Adrenal gland (tissue), 12 donors: ENCODE results near the gene AKR1D1. TPM values are rescaled to one million over a fixed set of nuclear protein-coding genes. Genes with fewer than 3 reads are reported as not detected.
"Not testable (repeated sequence)": the region's sequence is repeated elsewhere in the genome, so short reads cannot be mapped to it uniquely, and the experiment has no call there.

Source experiments
- DNase-seq, 7 donors: peaks; one replicate each; pipeline ENCODE4 v3.0.0-alpha.2; 2019 to 2020
- H3K27ac ChIP-seq, 5 donors: fragments of 200-600 bp; sonication (generic) in 4 of 5; 1 replicate in 3 of 5; 2 replicates in 2 of 5; pipeline versions ENCODE4 v1.5.1 to v1.8.0; 2016 to 2020; ENCODE audit warnings: mild to moderate bottlenecking in 1 of 5
- H3K27me3 ChIP-seq: fragments of 200-600 bp; 2 replicates; pipeline ENCODE4 v1.8.0; 2021
- H3K36me3 ChIP-seq, 2 donors: fragments of 200-600 bp; replicated peaks in 1 of 2; 1 replicate in 1 of 2; 2 replicates in 1 of 2; pipeline versions ENCODE4 v1.5.1 to v1.8.0; 2018 to 2022
- H3K4me1 ChIP-seq, 2 donors: fragments of 200-600 bp; replicated peaks in 1 of 2; 1 replicate in 1 of 2; 2 replicates in 1 of 2; pipeline versions ENCODE4 v1.5.1 to v1.8.0; 2018 to 2021
- H3K4me3 ChIP-seq, 4 donors: fragments of 200-600 bp; sonication (generic) in 3 of 4; one replicate each; pipeline ENCODE4 v1.5.1; 2016 to 2018
- H3K9me3 ChIP-seq, 3 donors: fragments of 200-600 bp; sonication (generic) in 1 of 3; replicated peaks in 1 of 3; 1 replicate in 2 of 3; 2 replicates in 1 of 3; pipeline versions ENCODE4 v1.5.1 to v1.8.0; 2016 to 2021
- POLR2A ChIP-seq, 2 donors: fragments of 450-650 bp; IDR thresholded peaks; one replicate each; pipeline ENCODE4 v1.6.1; 2017; ENCODE audit warnings: antibody characterized with exemption in 2 of 2, mild to moderate bottlenecking in 2 of 2, moderate library complexity in 1 of 2
- WGBS, 4 donors: extraction: QIAGEN DNeasy Blood & Tissue Kit in 2 of 4; methylation state at CpG; one replicate each; pipeline versions ENCODE4 v1.1.5 to v1.1.7; 2013 to 2017; 5-methylcytosine and 5-hydroxymethylcytosine counted together
- intact Hi-C, 2 donors: fragments of 100-400 bp; cut with DNase I; formaldehyde crosslinking; loops; one replicate each; pipeline versions ENCODE4 v1.14.1 to v1.15.0; 2022 to 2023
- polyA plus RNA-seq, 3 donors: library from polyadenylated mRNA; stranded (reverse); fragments of 200-250 nt in 2 of 3; fragments of 350-450 nt in 1 of 3; fragmentation: Illumina TruSeq in 1 of 3; extraction: RNeasy Lipid Tissue Mini Kit (QIAGEN cat#74804) in 1 of 3; gene quantifications; one replicate each; pipeline ENCODE4 v1.2.3, GENCODE V29; 2013 to 2014
- total RNA-seq, 9 donors: library from RNA; depleted of rRNA in 4 of 9; stranded (reverse); fragments of >200 nt in 4 of 9; fragments of 120-200 nt in 1 of 9; fragmentation: NEBNext Ultra II Directional in 1 of 9; extraction: Animal tissue kit (Norgen Biotek cat#: 25700) in 1 of 9; gene quantifications; one replicate each; pipeline versions ENCODE4 v1.1.0 to v1.2.4, GENCODE V29; 2013 to 2023
- TF ChIP-seq, protein P1 (sequence below), 6 experiments: fragments of 450-650 bp in 4 of 6; fragments of 200-600 bp in 2 of 6; sonication (generic) in 1 of 6; IDR thresholded peaks; 1 replicate in 5 of 6; 2 replicates in 1 of 6; pipeline versions ENCODE4 v1.5.1 to v1.8.0; 2016 to 2021; ENCODE audit warnings: antibody characterized with exemption in 6 of 6, mild to moderate bottlenecking in 2 of 6, moderate library complexity in 1 of 6
- donor health status: healthy with polysubstance abuse.
- donor health status: Bipolar disorder and iron deficiency.
- donor health status: DM: yes; HTN: yes; CAD: no.
- donor health status: DM: no; HTN: no; CAD: no.
- donor health status: DM: no; HTN: no; CAD: no.
- donor health status: DM: yes; HTN: yes; CAD: no.

AKR1D1 gene
- total and polyA plus RNA-seq, 12 donors, result 0.17 to 0.31 (median 0.22) TPM; not detected in 8

DNA sequence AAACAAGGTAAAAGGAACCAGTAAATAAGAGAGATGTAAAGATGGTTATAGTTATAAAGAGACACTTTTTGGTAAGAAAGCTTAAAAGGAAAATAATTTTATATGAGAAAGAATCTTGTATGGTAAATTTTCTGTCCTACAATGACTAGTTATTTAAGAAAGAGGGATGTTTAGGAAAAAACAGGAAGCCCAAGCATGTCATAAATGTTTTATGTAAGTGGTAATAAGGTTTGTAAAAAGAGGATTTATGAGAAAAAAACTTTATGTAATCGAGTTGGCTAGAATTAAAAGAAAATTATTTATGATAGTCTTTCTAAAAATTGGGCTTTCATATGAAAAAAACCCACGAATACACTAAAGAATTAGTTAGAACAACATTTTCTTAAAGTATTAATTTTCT is 40.1 kb upstream of the AKR1D1 start:
- Histone ChIP-seq H3K27me3 (no peaks in the 10 kb centered on the region), H3K27ac (no peak overlapping the region), H3K4me3 (no peak overlapping the region), H3K4me1 (peaks cover 4 to 7% of the 10 kb centered on the region in 2 donors), H3K9me3 (no peaks in the 10 kb centered on the region), H3K36me3 (no peaks in the 10 kb centered on the region)
- WGBS, 4 donors, result 50 to 63% (median 61%) methylated on average over 2 of the region's 2 CpGs
- TF ChIP-seq, protein P1, sequence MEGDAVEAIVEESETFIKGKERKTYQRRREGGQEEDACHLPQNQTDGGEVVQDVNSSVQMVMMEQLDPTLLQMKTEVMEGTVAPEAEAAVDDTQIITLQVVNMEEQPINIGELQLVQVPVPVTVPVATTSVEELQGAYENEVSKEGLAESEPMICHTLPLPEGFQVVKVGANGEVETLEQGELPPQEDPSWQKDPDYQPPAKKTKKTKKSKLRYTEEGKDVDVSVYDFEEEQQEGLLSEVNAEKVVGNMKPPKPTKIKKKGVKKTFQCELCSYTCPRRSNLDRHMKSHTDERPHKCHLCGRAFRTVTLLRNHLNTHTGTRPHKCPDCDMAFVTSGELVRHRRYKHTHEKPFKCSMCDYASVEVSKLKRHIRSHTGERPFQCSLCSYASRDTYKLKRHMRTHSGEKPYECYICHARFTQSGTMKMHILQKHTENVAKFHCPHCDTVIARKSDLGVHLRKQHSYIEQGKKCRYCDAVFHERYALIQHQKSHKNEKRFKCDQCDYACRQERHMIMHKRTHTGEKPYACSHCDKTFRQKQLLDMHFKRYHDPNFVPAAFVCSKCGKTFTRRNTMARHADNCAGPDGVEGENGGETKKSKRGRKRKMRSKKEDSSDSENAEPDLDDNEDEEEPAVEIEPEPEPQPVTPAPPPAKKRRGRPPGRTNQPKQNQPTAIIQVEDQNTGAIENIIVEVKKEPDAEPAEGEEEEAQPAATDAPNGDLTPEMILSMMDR (IDR thresholded peaks at IDR 0.05), result no peak
- intact Hi-C loops, result no loop called here
- DNase-seq, result no peak

DNA sequence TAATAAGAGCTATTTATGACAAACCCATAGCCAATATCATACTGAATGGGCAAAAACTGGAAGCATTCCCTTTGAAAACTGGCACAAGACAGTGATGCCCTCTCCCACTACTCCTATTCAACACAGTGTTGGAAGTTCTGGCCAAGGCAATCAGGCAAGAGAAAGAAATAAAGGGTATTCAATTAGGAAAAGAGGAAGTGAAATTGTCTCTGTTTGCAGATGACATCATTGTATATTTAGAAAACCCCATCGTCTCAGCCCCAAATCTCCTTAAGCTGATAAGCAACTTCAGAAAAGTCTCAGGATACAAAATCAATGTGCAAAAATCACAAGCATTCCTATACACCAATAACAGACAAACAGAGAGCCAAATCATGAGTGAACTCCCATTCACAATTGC is 36.2 kb upstream of the AKR1D1 start:
- H3K9me3 ChIP-seq, intact Hi-C loops, H3K27me3 ChIP-seq, H3K27ac ChIP-seq, H3K4me1 ChIP-seq, H3K36me3 ChIP-seq, DNase-seq, H3K4me3 ChIP-seq: not testable (repeated sequence)
- WGBS, 4 donors, result 75 to 92% (median 83%) methylated on average over 1 of the region's 1 CpG

DNA sequence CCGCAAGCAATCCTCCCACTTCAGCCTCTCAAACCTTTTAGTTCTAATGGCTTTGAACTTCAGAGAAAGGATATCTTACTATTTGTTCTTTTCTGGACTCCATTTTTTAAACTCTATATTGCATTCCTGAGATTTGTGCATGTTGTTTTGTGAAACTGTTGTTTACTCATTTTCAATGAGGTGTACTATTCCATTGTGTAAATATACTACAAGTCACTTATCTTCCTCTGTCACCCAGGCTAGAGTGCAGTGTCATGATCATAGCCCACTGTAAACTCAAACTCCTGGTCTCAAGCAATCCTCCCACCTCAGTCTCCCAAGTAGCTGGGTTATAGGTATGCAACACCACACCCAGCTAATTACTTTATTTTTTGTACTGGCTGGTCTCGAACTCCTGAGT is 31.4 kb upstream of the AKR1D1 start:
- no peak overlapping the region for H3K27ac ChIP-seq
- TF ChIP-seq, protein P1 (IDR thresholded peaks at IDR 0.05), result no peak
- TF ChIP-seq POLR2A (IDR thresholded peaks at IDR 0.05), result no peak
- no peaks in the 10 kb centered on the region for H3K4me1 ChIP-seq
- no peaks in the 10 kb centered on the region for H3K9me3 ChIP-seq
- intact Hi-C loops, result no loop called here
- H3K36me3 ChIP-seq, result no peaks in the 10 kb centered on the region
- 88 to 96% (median 95%) methylated on average over 2 of the region's 2 CpGs for WGBS, 4 donors
- H3K4me3 ChIP-seq, result no peak overlapping the region
- DNase-seq, result no peak
- H3K27me3 ChIP-seq, result no peaks in the 10 kb centered on the region

DNA sequence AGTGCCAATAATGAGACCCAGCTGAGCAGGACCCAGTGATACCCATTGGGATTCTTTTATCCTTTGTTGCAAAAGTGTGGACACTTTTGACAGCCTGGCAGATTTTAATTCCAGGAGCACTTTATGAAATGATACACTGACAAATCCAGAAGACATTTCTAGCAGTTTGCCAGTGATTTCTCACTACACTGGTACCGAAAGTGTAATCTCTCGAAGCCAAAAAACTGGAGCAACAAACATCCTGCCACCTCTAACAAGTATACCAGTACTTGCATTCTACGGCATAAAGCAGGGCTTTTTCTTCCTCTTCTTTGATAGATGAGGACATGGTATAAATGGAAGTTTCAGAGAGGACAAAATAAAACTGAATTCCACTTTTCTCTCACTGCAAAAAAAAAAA is 28.4 kb upstream of the AKR1D1 start:
- Histone ChIP-seq H3K27me3 (no peaks in the 10 kb centered on the region), H3K4me1 (no peaks in the 10 kb centered on the region), H3K9me3 (no peaks in the 10 kb centered on the region), H3K36me3 (no peaks in the 10 kb centered on the region), H3K27ac (no peak overlapping the region), H3K4me3 (no peak overlapping the region)
- no peak for DNase-seq
- intact Hi-C loops, result no loop called here
- 87 to 95% (median 94%) methylated on average over 3 of the region's 3 CpGs for WGBS, 4 donors
- TF ChIP-seq POLR2A (IDR thresholded peaks at IDR 0.05), result no peak
- TF ChIP-seq, protein P1 (IDR thresholded peaks at IDR 0.05), result no peak

DNA sequence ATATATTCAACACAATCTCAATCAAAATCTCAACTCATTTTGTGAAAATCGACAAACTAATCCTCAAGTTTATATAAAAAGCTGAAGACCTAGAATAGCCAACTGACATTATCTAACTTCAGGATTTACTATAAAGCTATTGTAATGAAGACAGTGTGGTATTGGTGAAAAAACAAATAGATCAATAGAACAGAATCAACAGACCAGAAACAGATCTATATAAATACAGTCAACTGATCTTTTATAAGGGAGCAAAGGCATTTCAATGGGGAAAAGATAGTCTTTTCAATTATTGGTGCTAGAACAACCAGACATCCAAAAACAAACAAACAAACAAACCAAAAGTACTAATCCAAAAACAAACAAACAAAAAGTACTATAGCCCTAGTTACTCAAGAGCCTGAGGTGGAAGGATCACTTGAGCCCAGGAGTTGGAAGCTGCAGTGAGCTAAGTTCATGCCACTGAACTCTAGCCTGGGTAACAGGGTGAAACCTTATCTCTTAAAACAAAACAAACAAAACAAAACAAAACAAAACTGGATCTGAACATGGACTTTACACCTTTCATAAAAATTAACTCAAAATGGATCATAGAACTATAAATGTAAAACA is 26.6 kb upstream of the AKR1D1 start:
- Histone ChIP-seq H3K27me3 (no peaks in the 10 kb centered on the region), H3K36me3 (no peaks in the 10 kb centered on the region), H3K27ac (no peak overlapping the region), H3K4me1 (no peaks in the 10 kb centered on the region), H3K4me3 (no peak overlapping the region), H3K9me3 (no peaks in the 10 kb centered on the region)
- DNase-seq, result no peak
- 95 to 100% (median 97%) methylated on average over 1 of the region's 1 CpG for WGBS, 4 donors
- intact Hi-C loops, result no loop called here
- TF ChIP-seq POLR2A (IDR thresholded peaks at IDR 0.05), result no peak
- TF ChIP-seq, protein P1 (IDR thresholded peaks at IDR 0.05), result no peak

DNA sequence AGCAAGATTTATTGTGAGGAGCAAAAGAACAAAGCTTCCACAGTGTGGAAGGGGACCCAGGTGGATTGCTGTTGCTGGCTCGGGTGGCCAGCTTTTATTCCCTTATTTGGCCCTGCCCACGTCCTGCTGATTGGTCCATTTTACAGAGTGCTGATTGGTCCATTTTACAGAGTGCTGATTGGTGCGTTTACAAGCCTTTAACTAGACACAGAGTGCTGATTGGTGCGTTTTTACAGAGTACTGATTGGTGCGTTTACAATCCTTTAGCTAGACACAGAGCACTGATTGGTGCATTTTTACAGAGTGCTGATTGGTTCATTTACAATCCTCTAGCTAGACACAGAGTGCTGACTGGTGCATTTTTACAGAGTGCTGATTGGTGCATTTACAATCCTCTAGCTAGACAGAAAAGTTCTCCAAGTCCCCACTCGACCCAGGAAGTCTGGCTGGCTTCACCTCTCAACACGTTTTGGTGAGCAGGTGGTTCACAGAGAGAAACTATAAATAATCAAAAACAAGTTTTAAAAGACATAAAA is 24.5 kb upstream of the AKR1D1 start:
- DNase-seq, H3K9me3 ChIP-seq, H3K27ac ChIP-seq, H3K4me3 ChIP-seq, H3K27me3 ChIP-seq, H3K36me3 ChIP-seq, H3K4me1 ChIP-seq, intact Hi-C loops: not testable (repeated sequence)
- 83 to 90% (median 84%) methylated on average over 7 of the region's 7 CpGs for WGBS, 4 donors
